GM13976 (cell line): ENCODE results near the gene PLCXD3.

Source experiments
- DNase-seq: peaks from one replicate; pipeline ENCODE4 v3.0.0; 2012; ENCODE audit warnings: low spot score
- CTCF ChIP-seq: IDR thresholded peaks from 2 replicates; pipeline ENCODE4 v1.5.1; 2012; ENCODE audit warnings: borderline replicate concordance, mild to moderate bottlenecking; ENCODE audit not compliant: insufficient read depth; ENCODE audit errors: extremely low read depth, missing control alignments, control extremely low read depth
- in situ Hi-C: fragments of 300-500 bp; cut with MboI; formaldehyde crosslinking; loops from one replicate; pipeline ENCODE4 v1.12.0; 2022; ENCODE audit warnings: low sequenced_read_pairs, mixed read lengths, inconsistent platforms; ENCODE audit not compliant: unreplicated experiment

Gene PLCXD3

GRCh38 chr5:41369799-41370198 is 140.6 kb downstream of the PLCXD3 start:
- no peak for TF ChIP-seq CTCF
- in situ Hi-C loops: no loop called here

GRCh38 chr5:41368158-41368557 is 142.2 kb downstream of the PLCXD3 start:
- no peak for DNase-seq
- TF ChIP-seq CTCF: no peak
- in situ Hi-C loops: no loop called here

More at GRCh38 chr5:41369799-41370198, 140.6 kb downstream of the PLCXD3 start:
- DNase-seq: no peak

GRCh38 chr5:41365369-41365768 is 145.0 kb downstream of the PLCXD3 start:
- in situ Hi-C loops: no loop called here
- no peak for TF ChIP-seq CTCF
- DNase-seq: no peak

- in situ Hi-C loops: no loop called here
- TF ChIP-seq CTCF: no peak
- no peak for DNase-seq
Measured at GRCh38 chr5:41364346-41364745, 146.1 kb downstream of the PLCXD3 start.

DNA sequence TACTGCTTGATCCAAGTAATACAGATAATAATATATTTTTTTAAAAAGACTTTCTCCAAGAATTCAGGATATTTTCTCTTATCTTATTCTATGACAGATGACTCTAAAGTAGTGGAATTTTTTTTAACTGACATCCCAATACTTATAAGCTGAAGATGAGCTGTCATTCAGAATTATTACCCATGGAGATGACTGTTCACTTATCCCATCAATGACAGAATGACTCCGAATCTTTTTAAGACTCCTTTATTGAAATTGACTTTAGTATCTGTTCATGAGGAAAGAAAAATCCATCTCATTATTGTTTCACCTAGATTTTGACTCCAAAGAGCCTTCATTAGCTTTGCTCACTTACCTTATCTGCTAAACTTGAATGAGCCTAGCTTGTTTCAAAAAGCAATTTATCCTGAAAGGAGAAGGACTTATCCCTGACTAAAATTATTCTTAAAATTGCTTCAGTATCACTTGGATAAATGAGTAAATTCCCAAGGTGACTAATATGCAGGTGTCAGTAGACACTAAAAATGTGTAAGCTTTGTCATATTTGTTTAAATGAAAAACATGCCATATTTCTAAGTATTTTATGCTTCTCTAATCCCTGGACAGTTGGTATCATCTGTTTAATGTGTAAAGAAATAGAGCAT is 146.9 kb downstream of the PLCXD3 start:
- no peak for TF ChIP-seq CTCF
- DNase-seq: no peak
- in situ Hi-C loops: no loop called here

DNA sequence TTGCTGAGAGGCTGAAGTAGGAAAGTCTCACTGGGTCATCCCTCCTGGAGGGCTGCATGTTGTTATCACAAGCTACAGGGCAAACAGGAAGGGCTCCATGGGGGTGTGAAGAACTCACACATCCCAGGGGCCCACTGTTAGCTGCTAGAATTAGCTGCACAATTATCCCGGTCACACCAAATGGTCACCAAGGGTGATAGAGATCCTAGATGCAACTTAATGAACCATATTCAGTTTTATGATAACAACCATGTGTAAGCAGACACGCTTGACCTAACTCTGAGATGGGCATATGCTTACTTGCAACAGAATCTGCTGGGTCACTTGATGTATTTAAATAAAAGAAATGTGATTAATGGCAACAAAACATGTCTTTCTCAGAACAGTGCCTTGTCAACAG is 153.6 kb downstream of the PLCXD3 start:
- no peak for DNase-seq
- in situ Hi-C loops: no loop called here
- TF ChIP-seq CTCF: no peak
